Right lung (tissue), 5 donors: ENCODE results near the gene MC2R. TPM values are rescaled to one million over a fixed set of nuclear protein-coding genes. Genes with fewer than 3 reads are reported as not detected.

Experiments
- DNase-seq, 2 donors: peaks; one replicate each; pipeline ENCODE4 v3.0.0-alpha.2; 2013
- polyA plus RNA-seq, 5 donors: library from polyadenylated mRNA; unstranded; fragments of 120-200 nt; gene quantifications; one replicate each; pipeline versions ENCODE4 v1.2.1 to v1.2.3, GENCODE V29; 2013; ENCODE audit warnings: inconsistent platforms in 1 of 5, low replicate concordance in 1 of 5; ENCODE audit not compliant: insufficient read length in 5 of 5, insufficient read depth in 1 of 5

Gene MC2R
- polyA plus RNA-seq, 5 donors: not detected

DNA sequence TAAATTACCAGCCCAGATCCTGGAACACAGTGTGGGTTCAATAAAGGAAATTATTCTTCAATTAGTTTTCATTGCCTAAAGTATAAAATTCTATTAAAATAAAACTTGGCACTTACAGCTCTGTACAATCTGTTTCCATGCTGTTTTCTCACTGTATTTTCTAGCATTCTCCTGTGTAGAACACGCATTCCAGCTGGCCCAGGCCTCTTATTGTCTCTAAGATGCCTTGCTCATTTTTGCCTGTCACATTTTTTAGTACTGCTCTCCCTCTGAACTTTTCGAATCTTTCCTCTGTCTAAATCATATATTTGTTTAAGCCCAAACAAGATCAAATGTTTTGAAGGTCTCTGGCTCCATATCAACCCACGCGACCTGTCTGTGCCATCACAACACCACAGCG, 20.8 kb downstream of the MC2R start:
- DNase-seq: no peak

DNA sequence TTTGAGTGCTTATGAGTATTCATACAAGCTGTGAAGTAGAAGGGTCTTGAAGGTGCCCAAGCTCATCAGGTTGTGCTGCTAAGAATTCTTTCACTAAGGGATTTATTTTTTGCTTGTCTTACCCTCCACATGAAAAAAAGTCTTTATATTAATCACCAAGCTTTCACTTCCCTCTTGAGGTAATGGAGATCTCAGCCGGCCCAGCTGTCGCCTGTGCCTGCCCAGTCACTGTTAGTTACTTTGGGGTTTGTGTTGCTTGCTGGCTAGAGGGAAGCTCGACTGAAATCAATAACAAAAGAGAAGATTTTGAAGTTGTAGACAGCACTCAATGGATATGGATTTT, 21.9 kb downstream of the MC2R start:
- no peak for DNase-seq

DNA sequence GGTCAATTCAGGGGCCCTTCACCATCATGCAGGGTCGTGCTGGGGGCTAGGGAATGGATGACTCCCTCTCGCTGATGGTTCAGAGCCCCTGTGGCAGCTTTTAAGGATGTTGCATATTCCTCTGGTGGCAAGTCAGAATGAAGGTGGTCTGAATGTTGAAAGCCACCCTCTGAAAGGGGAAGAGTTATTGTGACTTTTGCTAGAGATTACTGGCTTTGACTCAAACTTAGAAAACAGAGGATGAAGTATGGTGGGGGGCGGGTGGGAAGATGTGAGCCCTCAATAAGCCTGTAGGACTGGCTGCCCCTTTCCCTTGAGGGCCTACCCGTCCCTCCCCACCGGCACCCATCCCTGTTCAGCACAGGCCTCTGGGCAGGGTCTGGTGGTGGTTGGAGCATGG, 23.2 kb downstream of the MC2R start:
- no peak for DNase-seq

DNA sequence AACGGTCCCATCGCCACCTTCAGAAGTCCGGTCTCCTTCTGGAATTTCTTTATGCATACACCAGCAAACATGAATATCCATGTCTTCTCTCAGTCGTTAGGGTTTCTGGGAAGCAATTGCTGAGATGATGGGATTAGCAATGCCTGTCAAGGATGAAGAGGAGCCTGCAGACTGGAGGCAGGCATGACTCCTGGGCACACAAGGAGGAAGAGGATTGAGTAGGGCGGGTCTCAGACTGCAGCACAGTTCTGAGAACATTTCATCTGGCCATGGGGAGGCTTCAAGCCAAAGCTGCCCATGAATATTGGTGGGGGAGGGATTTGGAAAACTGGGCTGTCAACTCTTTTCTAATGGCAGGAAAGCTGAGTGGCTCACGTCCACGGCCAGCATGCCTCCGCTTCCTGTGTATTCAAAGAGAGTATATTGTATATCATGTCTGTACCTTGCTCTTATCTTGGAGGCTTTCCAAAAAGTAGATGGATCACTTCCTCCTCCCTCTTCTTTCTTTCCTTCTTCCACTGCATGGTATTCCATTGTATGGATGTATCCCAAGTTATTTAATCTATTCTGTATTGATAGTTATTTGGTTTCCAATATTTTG, 24.5 kb downstream of the MC2R start:
- no peak for DNase-seq

DNA sequence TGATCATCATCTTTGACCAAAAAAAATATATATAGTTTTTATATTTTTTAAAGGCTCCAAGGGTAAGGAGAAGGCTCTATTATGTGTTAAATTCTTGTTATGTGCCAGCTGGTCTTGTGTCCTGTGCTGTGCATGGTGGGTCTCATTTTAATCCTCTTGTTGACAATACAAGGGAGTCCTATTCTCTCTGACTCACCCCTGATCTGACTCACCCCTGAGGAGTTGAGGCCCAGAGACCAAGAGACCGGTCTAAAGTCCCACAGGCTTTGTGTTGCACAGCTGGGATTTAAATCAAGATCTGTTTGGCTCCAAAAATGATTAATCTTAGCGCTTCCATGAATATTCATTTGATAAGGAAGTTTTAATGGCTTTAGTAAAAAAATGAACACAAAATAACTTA, 25.7 kb downstream of the MC2R start:
- DNase-seq: no peak

DNA sequence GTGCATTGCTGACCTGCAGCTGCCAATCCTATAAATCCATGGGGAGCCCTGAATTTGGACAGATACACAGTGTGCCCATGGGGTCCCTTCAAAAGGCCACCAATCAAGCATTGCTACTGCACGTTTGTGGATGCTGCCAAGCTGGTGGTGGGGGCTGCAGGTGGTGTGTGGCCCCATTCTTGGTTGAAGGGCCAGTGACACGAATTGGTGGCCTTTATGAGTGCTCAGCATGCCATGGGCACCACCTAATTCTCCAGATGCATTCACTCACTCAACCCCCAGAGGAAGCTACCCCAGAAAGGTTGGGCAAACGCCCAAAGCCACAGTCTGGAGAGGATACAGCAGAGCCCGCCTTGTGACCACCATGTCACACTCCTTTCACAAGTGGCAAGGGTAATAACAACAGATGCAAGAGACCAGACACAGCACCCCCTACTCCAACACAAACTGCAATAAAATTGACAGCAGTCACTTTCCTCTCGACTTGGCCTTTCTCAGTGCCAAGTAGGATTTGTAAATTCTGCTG, 27.1 kb downstream of the MC2R start:
- no peak for DNase-seq

DNA sequence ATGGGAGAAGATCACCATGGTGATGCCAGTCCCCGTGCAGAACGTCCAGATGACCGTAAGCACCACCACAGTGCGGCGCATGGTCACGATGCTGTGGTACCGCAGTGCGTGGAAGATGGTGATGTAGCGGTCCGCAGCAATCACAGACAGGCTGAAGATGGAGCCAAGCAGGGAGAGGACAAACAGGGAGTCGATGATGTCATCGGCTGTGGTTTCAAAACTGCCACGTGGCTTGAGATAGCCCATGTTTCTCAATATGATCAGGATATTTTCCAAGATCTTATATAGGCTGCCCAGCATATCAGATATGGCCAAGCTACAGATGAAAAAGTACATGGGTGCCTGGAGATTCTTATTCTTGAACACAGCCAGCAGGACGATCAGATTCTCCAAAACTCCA, 30.3 kb downstream of the MC2R start:
- no peak for DNase-seq

DNA sequence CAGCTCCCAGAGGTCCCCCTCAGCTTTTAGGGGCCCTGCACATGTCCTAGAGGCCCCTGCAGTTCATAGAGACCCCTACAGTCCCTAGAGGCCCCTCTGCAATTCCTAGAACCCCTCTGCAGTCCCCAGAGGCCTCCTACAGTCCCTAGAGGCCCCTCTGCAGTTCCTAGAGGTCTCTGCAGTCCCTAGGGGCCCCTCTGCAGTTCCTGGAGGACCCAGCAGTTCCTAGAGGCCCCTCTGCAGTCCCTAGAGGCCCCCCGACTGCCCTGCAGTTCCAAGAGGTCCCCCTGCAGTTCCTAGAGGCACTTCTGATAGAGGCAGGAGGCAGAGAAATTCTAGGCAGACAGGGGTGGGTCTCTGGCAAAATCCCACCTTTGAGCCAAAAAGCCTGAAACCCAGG, 35.4 kb downstream of the MC2R start:
- no peak for DNase-seq

DNA sequence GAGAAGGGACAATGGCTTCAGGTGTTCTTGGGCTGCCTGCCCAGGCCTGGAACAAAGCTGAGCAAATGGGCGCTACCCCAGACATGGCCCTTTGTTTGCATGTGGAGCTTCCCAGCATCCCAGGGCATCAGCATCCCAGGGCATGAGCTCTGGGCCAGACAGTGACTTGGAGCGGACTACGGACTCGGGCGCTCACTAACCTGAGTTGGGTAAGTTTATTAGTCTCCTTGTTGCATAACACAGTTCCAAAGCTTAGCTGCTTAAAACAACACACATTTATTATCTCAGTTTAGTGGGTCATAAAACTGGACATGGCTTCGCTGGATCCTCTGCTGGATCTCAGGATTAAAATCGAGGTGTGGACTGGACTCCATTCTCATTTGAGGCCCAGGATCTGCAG, 35.8 kb downstream of the MC2R start:
- DNase-seq: no peak

DNA sequence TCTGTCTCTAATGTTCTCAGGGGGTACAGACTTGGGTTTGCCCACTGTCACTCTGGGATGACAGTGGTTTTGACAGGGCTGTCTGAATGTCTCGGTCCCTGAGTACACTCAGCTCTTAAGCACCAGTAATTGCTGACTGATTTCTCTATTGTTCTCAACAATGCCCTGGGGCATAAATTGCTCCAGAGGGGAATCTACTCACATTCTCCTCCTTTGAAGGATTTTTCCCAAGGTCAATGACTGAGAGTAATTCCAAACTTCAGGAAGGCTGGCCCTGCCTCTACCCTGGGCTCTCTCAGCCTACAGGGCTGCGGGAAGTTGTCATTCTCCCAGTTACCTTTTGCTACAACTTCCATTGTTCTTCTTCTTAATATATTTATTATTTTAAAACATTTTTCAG, 36.5 kb downstream of the MC2R start:
- no peak for DNase-seq

DNA sequence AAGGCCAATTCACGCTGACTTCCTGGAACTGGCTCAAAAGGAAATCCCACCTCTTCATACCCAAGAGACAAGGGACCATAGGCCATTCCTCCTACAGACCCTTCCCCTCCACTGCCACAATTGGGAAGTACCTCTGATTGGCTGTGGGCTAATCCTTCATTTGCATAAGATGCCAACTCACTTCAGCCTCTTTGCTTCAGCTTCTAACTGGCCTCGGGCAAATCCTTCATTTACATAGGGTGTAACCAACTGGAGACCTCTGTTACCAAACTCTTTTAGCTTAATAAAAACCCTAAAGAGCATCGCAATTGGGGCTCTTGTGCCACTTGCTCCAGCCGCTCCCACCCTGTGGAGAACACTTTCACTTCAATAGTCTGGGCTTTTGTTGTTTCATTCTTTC, 38.2 kb downstream of the MC2R start:
- no peak for DNase-seq

DNA sequence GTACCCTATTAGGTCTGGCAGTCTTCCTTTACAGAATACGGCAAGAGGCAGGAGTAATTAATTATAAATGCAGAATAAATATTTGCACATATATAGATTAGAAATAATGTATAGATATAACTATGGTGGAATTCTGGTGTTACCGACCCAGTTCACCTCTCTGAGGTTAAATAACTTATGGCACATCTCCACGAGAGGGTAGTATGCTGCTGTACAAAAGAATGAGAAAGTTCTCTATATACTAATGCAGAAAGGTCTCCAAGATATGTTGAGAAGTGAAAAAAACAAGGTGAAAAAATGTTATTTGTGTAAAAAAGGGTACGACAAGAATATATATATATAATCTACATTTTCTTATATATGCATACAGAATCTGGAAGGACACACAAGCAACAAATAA, 40.8 kb downstream of the MC2R start:
- DNase-seq: no peak

DNA sequence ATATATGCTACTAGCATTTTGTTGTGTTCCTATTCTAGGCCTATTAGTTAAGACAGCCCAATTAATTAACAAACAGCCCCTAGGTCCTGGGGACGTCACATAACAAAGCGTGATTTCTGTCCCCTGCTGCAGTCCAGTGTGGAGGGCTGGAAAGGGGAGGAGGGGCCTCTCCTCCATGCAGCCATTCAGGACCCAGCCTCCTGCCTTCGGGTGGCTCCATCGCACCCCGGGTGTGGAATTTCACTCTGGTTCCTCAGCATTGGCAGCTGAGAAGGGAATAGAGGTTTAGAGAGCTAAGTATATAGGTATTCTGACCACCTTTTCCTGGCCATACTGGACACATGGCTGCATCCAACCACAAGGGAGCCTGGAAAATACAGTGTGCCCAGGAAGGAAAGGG, 42.4 kb downstream of the MC2R start:
- no peak for DNase-seq

DNA sequence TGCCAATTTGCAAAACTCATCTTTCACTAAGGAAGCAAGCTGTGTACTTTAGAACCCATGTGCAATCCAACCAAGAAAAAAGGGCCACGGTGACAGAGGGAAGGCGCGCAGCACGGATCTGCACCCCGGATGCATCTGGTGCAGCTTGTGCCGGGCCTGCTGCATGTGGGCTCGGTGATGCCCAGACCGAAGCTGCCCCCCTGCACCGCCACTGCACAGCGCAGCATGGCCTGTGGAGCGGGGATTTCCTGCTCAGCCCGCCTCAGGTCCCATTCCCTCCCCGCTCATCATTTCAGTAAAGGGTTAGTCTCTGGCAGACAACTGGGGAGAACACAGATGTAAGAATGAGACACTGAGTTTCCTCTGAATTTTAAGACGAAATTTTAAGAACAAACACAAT, 43.0 kb downstream of the MC2R start:
- no peak for DNase-seq

DNA sequence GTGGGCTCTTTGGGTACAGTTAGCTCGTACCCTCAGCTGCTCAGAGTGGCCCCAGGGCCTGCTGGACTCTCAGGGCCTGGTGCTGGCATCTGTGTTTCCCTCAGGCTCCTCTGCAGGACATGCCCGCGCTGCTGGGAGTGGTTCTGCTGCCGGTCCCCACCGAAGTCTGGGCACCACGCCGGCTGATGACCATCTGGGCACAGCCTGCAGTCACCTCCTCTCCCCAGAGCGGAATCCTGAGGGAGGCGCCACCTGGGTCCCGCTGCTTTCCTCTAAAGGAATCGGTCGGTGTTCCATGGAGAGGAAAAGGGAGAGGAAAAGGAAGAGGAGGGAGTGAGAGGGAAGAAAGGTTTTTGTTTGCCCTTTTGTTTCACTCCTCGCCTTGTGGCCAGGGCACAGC, 43.6 kb downstream of the MC2R start:
- DNase-seq: no peak

DNA sequence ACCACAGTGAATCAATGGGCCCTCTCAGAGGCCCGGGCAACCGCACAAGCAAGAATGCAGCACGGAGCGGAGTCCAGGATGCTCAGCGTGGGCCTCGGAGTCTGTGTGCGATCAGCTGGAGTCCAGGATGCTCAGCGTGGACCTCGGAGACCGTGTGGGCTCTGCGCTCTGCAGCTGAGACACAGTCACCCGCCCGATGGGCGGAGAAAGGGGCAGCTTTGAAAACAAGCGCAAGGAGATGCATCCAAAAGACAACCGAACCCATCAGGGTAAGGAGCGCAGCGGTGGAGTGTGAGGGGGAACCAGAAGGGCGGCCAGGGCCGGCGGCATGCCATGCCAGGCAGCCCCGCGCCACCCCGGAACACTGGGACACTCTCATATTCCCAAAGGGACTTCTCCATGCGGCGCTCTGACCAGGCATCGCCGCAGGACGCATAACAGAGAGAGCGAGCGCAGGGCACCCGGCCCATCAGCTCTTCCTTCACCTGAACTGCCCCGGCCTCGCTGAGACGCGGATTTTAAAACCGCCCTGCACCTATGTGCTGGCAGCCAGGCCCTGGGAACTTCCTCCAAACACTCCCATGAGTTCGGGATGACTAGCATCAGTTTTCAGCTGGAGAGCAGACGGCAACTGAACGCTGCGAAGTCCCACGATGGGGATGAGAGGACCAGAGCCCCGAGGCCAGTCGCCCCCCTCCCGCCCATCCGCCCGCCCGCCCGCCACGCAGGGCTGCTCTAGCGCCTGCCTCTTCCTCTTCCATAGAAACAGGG, 46.6 kb downstream of the MC2R start:
- DNase-seq: no peak

DNA sequence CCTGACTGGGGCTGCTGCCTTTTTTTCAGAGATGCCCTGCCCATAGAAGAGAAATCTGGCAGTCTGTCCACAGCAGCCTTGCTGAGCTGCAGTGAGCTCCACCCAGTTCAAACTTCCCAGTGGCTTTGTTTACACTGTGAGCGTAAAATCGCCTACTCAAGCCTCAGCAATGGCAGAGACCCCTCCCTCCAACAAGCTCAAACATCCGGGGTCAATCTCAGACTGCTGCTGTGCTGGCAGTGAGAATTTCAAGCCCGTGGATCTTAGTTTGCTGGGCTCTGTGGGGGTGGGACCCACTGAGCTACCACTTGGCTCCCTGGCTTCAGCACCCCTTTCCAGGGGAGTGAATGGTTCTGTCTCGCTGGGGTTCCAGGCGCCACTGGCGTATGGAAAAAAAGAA, 52.4 kb downstream of the MC2R start:
- DNase-seq: peak; percentile 3 to 18

DNA sequence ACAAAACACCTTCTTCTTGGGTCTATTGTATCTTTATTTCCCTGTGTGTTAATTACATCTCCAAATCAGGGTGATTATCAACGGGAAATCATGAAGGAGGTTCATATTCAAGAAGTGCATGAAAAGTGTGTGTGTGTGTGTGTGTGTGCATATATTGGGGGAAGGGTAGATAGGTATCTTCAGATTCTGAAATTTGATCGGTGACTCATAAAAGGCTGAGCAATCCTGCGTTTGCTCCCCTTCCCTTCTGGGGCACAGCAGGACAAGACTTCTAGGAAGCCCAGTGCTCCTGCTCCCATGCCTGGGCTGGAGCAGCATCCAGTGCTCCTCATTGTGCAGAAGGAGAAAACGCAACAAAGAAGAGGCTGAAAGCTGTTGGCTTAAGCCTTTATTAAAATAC, 65.5 kb downstream of the MC2R start:
- no peak for DNase-seq

DNA sequence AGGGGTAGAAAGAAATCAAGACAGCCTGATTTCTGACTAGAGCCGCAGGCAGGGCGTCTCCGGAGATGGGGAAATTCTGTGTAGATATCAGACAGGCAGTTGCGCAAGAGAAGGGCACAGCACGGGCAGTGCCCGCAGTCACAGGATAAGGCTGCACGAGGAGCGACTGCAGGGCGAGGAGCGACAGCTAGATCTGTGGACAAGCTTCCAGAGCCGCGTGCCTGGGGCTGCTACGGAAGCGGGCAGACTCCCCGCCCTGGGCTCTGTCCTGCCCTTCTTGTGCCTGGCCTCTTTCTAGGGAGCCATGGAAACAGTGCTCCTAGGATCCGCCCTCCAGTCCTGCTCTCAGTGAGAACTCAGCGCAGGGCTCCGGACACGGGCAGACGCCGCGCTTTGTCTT, 78.8 kb downstream of the MC2R start:
- no peak for DNase-seq

DNA sequence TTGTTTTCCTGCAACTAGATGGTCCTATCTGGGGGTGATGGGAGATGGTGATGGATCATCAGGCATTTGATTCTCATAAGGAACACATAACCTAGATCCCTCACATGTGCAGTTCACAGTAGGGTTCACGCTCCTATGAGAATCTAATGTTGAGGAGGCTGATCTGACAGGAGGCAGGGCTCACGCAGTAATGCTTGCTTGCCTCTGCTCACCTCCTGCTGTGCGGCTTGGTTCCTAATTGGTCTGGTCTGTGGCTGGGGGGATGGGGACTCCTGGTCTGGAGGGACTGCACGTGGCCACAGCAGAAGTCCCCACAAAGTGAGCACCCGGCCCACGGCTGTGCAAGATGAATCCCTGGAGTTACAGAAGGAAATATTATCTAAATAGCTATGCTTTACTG, 80.1 kb downstream of the MC2R start:
- DNase-seq: no peak

DNA sequence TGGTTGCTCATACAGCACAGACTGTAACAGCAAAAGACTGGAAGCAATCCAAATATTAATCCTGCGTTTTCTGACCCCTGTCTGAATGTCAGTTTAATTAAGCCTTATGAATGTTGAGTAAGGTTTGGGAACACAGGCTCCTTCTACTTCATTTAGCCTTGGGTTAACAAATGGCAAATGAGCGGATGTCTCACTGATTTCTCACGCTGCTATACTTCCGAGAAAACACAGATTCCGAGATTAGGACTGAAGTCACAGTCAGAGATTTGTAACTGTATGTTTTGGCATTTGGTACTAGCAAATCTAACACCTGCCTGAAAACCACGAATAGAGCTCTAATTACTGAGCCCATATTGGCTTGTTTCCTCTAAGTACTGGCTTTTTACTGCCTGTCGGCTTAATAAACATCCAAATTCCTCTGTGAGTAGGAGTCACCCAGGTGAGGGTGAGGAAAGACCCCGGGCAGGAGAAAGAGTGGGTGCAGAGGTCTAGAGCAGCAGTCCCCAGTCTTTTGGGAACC, 80.8 kb downstream of the MC2R start:
- DNase-seq: no peak
